Endodermal cell (in vitro differentiated cells): ENCODE results near the gene SUSD6. TPM values are rescaled to one million over a fixed set of nuclear protein-coding genes. Genes with fewer than 3 reads are reported as not detected.

Source experiments
- DNase-seq: peaks from one replicate; pipeline ENCODE4 v3.0.0-alpha.2; 2017
- H3K27ac ChIP-seq: 2 replicates; pipeline ENCODE4 v1.5.1; 2013; ENCODE audit warnings: mild to moderate bottlenecking, low read depth, low read length, moderate library complexity
- H3K27me3 ChIP-seq: 2 replicates; pipeline ENCODE4 v1.6.1; 2013; ENCODE audit warnings: mild to moderate bottlenecking, low read length, moderate library complexity; ENCODE audit not compliant: insufficient read depth, control insufficient read depth, poor library complexity, severe bottlenecking
- H3K36me3 ChIP-seq: 2 replicates; pipeline ENCODE4 v1.7.0; 2013; ENCODE audit warnings: mild to moderate bottlenecking, low read length, moderate library complexity; ENCODE audit not compliant: control insufficient read depth, insufficient read depth
- H3K4me1 ChIP-seq: one replicate; pipeline ENCODE4 v1.7.0; 2013; ENCODE audit warnings: low read length; ENCODE audit not compliant: control insufficient read depth, insufficient read depth
- H3K4me3 ChIP-seq: 2 replicates; pipeline ENCODE4 v1.5.1; 2013; ENCODE audit warnings: mild to moderate bottlenecking, low read length, moderate library complexity
- H3K9ac ChIP-seq: 2 replicates; pipeline ENCODE4 v1.6.1; 2013; ENCODE audit warnings: mild to moderate bottlenecking, low read length, moderate library complexity; ENCODE audit not compliant: poor library complexity, severe bottlenecking; ENCODE audit errors: extremely low read depth
- H3K9me3 ChIP-seq: 2 replicates; pipeline ENCODE4 v1.6.1; 2013; ENCODE audit warnings: mild to moderate bottlenecking, low read length, moderate library complexity; ENCODE audit not compliant: control insufficient read depth
- H3K27ac Mint-ChIP-seq: 2 replicates; pipeline ENCODE4 v1.8.0; 2020; ENCODE audit warnings: mixed read lengths
- H3K27me3 Mint-ChIP-seq: 2 replicates; pipeline ENCODE4 v1.8.0; 2021; ENCODE audit warnings: mild to moderate bottlenecking, mixed read lengths; ENCODE audit not compliant: insufficient read depth
- H3K36me3 Mint-ChIP-seq: 2 replicates; pipeline ENCODE4 v1.8.0; 2020; ENCODE audit warnings: low read depth, mixed read lengths
- H3K4me1 Mint-ChIP-seq: 2 replicates; pipeline ENCODE4 v1.8.0; 2020; ENCODE audit warnings: mixed read lengths
- H3K4me3 Mint-ChIP-seq: 2 replicates; pipeline ENCODE4 v1.8.0; 2020; ENCODE audit warnings: mild to moderate bottlenecking, moderate library complexity, mixed read lengths
- H3K9me3 Mint-ChIP-seq: 2 replicates; pipeline ENCODE4 v1.8.0; 2020; ENCODE audit warnings: mild to moderate bottlenecking, mixed read lengths
- WGBS, 2 experiments: methylation state at CpG; one replicate each; pipeline versions ENCODE4 v1.1.5 to v1.1.7; 2013; ENCODE audit warnings: missing lambda C conversion rate in 2 of 2, mixed read lengths in 1 of 2; ENCODE audit not compliant: insufficient coverage in 1 of 2, insufficient read length in 1 of 2; 5-methylcytosine and 5-hydroxymethylcytosine counted together
- total RNA-seq, 2 donors: library from RNA; stranded (reverse); fragmentation: NEBNext Ultra II Directional in 1 of 2; extraction: Animal tissue kit (Norgen Biotek cat#: 25700) in 1 of 2; gene quantifications; 2 replicates in 1 of 2; 3 replicates in 1 of 2; pipeline ENCODE4 v1.2.1, GENCODE V29; 2021
- TF ChIP-seq, protein P1 (sequence below): fragments of 200-600 bp; sonication (generic); conservative IDR thresholded peaks from 2 replicates; pipeline ENCODE4 v1.5.0; 2021; ENCODE audit warnings: antibody characterized with exemption, mild to moderate bottlenecking

SUSD6 gene
- total RNA-seq, 2 donors from 2014 or later: 5.7 to 5.9 TPM

DNA sequence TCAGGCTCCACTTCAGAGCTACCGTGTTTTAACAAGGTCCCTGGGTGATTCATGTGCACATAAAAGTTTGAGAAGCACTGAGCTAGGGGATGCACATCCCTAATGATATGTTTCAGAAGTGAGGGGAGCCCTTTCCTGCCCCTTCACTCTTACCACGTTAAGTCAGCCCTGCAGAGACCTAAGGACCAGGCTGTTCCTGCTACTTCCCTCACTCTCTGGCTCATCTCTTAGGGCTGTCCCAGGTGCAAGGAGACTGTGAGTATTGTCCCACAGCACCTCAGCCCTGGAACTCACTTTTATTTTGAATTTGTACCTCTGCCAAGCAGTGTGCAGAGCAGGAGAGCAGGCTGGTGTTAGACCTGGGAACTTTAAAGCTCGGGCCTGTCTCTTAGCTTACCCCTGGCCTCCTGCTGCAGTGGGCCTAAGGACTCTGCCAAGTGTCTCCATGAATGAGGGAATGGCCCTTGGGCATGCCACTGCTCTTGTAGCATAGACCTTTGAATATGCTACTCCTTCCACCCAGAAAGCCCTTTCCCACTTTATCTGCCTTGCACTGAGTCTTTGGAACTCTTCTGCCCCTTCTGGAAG is 11.0 kb upstream of the SUSD6 start:
- no peaks in the 10 kb centered on the region for H3K36me3 ChIP-seq
- no peaks in the 10 kb centered on the region for H3K27me3 Mint-ChIP-seq
- H3K9ac ChIP-seq: no peak overlapping the region
- H3K27ac ChIP-seq: no peak overlapping the region
- H3K36me3 Mint-ChIP-seq: no peaks in the 10 kb centered on the region
- no peak for DNase-seq
- H3K4me3 Mint-ChIP-seq: no peak overlapping the region
- no peaks in the 10 kb centered on the region for H3K4me1 ChIP-seq
- no peaks in the 10 kb centered on the region for H3K9me3 Mint-ChIP-seq
- H3K27me3 ChIP-seq: no peaks in the 10 kb centered on the region
- H3K4me1 Mint-ChIP-seq: no peaks in the 10 kb centered on the region
- 92 to 100% methylated on average over 3 of the region's 3 CpGs for WGBS, 2 experiments
- TF ChIP-seq, protein P1, sequence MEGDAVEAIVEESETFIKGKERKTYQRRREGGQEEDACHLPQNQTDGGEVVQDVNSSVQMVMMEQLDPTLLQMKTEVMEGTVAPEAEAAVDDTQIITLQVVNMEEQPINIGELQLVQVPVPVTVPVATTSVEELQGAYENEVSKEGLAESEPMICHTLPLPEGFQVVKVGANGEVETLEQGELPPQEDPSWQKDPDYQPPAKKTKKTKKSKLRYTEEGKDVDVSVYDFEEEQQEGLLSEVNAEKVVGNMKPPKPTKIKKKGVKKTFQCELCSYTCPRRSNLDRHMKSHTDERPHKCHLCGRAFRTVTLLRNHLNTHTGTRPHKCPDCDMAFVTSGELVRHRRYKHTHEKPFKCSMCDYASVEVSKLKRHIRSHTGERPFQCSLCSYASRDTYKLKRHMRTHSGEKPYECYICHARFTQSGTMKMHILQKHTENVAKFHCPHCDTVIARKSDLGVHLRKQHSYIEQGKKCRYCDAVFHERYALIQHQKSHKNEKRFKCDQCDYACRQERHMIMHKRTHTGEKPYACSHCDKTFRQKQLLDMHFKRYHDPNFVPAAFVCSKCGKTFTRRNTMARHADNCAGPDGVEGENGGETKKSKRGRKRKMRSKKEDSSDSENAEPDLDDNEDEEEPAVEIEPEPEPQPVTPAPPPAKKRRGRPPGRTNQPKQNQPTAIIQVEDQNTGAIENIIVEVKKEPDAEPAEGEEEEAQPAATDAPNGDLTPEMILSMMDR: no peak
- no peaks in the 10 kb centered on the region for H3K9me3 ChIP-seq
- no peak overlapping the region for H3K4me3 ChIP-seq
- no peak overlapping the region for H3K27ac Mint-ChIP-seq

GRCh38 chr14:69605738-69606137 is 5.7 kb upstream of the SUSD6 start:
- TF ChIP-seq, protein P1: no peak
- no peak overlapping the region for H3K9ac ChIP-seq
- Mint-ChIP-seq H3K9me3 (no peaks in the 10 kb centered on the region), H3K27me3 (no peaks in the 10 kb centered on the region), H3K36me3 (no peaks in the 10 kb centered on the region), H3K4me3 (no peak overlapping the region), H3K27ac (no peak overlapping the region), H3K4me1 (peaks cover 17% of the 10 kb centered on the region)
- H3K4me3 ChIP-seq: no peak overlapping the region
- no peaks in the 10 kb centered on the region for H3K9me3 ChIP-seq
- no peaks in the 10 kb centered on the region for H3K36me3 ChIP-seq
- no peak overlapping the region for H3K27ac ChIP-seq
- no peaks in the 10 kb centered on the region for H3K27me3 ChIP-seq
- DNase-seq: no peak
- H3K4me1 ChIP-seq: no peaks in the 10 kb centered on the region

GRCh38 chr14:69606258-69607184 is 4.9 kb upstream of the SUSD6 start:
- 74 to 87% methylated on average over 3 to 4 of the region's 5 CpGs for WGBS, 2 experiments
- DNase-seq: peak; percentile 59
- TF ChIP-seq, protein P1: no peak
- Histone ChIP-seq H3K27ac (peak overlapping the region; percentile 20), H3K9me3 (no peaks in the 10 kb centered on the region), H3K9ac (no peak overlapping the region), H3K4me3 (no peak overlapping the region), H3K36me3 (no peaks in the 10 kb centered on the region), H3K4me1 (no peaks in the 10 kb centered on the region), H3K27me3 (no peaks in the 10 kb centered on the region)
- peak overlapping the region; percentile 9 for H3K27ac Mint-ChIP-seq
- H3K4me1 Mint-ChIP-seq: peaks cover 18% of the 10 kb centered on the region
- H3K27me3 Mint-ChIP-seq: no peaks in the 10 kb centered on the region
- no peaks in the 10 kb centered on the region for H3K9me3 Mint-ChIP-seq
- no peak overlapping the region for H3K4me3 Mint-ChIP-seq
- H3K36me3 Mint-ChIP-seq: no peaks in the 10 kb centered on the region
